Neural cell (in vitro differentiated cells): Measurements from ENCODE around the gene DONSON.

Experiments used
- EP300 ChIP-seq: fragments of 450-650 bp; conservative IDR thresholded peaks from 2 replicates; pipeline ENCODE4 v1.6.1; 2014; ENCODE audit warnings: antibody characterized with exemption, mild to moderate bottlenecking, moderate library complexity; ENCODE audit not compliant: poor library complexity, severe bottlenecking
- RAD21 ChIP-seq: fragments of 450-650 bp; conservative IDR thresholded peaks from 2 replicates; pipeline ENCODE4 v1.6.1; 2014; ENCODE audit warnings: antibody characterized with exemption, mild to moderate bottlenecking, moderate library complexity
- TF ChIP-seq, protein P1 (sequence below): fragments of 450-650 bp; IDR thresholded peaks from 2 replicates; pipeline ENCODE4 v1.5.1; 2014; ENCODE audit warnings: antibody characterized with exemption, mild to moderate bottlenecking, moderate library complexity; ENCODE audit not compliant: poor library complexity, severe bottlenecking

DNA sequence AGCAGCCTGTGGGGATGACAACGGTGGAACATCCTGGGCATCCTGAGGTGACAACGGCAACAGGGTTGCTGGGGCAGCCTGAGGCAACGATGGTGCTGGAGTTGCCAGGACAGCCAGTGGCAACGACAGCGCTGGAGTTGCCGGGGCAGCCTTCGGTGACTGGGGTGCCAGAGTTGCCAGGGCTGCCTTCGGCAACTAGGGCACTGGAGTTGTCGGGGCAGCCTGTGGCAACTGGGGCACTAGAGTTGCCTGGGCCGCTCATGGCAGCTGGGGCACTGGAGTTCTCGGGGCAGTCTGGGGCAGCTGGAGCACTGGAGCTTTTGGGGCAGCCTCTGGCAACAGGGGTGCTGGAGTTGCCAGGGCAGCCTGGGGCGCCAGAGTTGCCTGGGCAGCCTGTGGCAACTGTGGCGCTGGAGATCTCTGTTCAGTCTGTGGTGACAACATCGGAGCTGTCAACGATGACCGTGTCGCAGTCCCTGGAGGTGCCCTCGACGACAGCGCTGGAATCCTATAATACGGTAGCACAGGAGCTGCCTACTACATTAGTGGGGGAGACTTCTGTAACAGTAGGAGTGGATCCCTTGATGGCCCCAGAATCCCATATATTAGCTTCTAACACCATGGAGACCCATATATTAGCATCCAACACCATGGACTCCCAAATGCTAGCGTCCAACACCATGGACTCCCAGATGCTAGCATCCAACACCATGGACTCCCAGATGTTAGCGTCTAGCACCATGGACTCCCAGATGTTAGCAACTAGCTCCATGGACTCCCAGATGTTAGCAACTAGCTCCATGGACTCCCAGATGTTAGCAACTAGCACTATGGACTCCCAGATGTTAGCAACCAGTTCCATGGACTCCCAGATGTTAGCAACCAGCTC lies 37.5 kb downstream of the DONSON start:
- TF ChIP-seq, protein P1, sequence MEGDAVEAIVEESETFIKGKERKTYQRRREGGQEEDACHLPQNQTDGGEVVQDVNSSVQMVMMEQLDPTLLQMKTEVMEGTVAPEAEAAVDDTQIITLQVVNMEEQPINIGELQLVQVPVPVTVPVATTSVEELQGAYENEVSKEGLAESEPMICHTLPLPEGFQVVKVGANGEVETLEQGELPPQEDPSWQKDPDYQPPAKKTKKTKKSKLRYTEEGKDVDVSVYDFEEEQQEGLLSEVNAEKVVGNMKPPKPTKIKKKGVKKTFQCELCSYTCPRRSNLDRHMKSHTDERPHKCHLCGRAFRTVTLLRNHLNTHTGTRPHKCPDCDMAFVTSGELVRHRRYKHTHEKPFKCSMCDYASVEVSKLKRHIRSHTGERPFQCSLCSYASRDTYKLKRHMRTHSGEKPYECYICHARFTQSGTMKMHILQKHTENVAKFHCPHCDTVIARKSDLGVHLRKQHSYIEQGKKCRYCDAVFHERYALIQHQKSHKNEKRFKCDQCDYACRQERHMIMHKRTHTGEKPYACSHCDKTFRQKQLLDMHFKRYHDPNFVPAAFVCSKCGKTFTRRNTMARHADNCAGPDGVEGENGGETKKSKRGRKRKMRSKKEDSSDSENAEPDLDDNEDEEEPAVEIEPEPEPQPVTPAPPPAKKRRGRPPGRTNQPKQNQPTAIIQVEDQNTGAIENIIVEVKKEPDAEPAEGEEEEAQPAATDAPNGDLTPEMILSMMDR: no peak
- TF ChIP-seq EP300: no peak
- TF ChIP-seq RAD21: no peak
